Lung (tissue), 12 donors: Measurements from ENCODE around the gene SLCO2A1. TPM values are rescaled to one million over a fixed set of nuclear protein-coding genes. Genes with fewer than 3 reads are reported as not detected.

ENCODE experiments used
- ATAC-seq: fragments of 200-7000 bp; cut with Tn5 transposase; one replicate; pipeline ENCODE4 v1.9.1; 2020; ENCODE audit warnings: moderate number of reproducible peaks; ENCODE audit not compliant: insufficient read depth, low FRiP score
- DNase-seq, 3 donors: peaks; one replicate each; pipeline ENCODE4 v3.0.0-alpha.2; 2013 to 2017
- H3K27ac ChIP-seq, 2 donors: one replicate each; pipeline ENCODE4 v1.5.1; 2013; ENCODE audit warnings: mild to moderate bottlenecking in 2 of 2, moderate library complexity in 2 of 2, control low read depth in 1 of 2, inconsistent platforms in 1 of 2, low read depth in 1 of 2, low read length in 1 of 2
- H3K27me3 ChIP-seq, 3 donors: one replicate each; pipeline ENCODE4 v1.5.1; 2013; ENCODE audit warnings: low read length in 2 of 3; ENCODE audit not compliant: control insufficient read depth in 3 of 3, insufficient read depth in 3 of 3
- H3K36me3 ChIP-seq, 4 donors: one replicate each; pipeline ENCODE4 v1.5.1; 2013; ENCODE audit warnings: low read length in 4 of 4, mild to moderate bottlenecking in 1 of 4, moderate library complexity in 1 of 4; ENCODE audit not compliant: control insufficient read depth in 4 of 4, insufficient read depth in 4 of 4
- H3K4me1 ChIP-seq, 5 donors: one replicate each; pipeline ENCODE4 v1.5.1; 2013; ENCODE audit warnings: low read length in 5 of 5, mild to moderate bottlenecking in 2 of 5, moderate library complexity in 1 of 5; ENCODE audit not compliant: control insufficient read depth in 5 of 5, insufficient read depth in 5 of 5
- H3K4me3 ChIP-seq: one replicate; pipeline ENCODE4 v1.5.1; 2013; ENCODE audit warnings: mild to moderate bottlenecking, control low read depth, moderate library complexity
- H3K9ac ChIP-seq, 2 donors: one replicate each; pipeline ENCODE4 v1.5.1; 2013; ENCODE audit warnings: low read length in 2 of 2, control low read depth in 1 of 2; ENCODE audit not compliant: insufficient read depth in 1 of 2
- H3K9me3 ChIP-seq, 4 donors: one replicate each; pipeline ENCODE4 v1.5.1; 2013; ENCODE audit warnings: low read length in 3 of 4, mild to moderate bottlenecking in 1 of 4, moderate library complexity in 1 of 4; ENCODE audit not compliant: control insufficient read depth in 4 of 4, insufficient read depth in 3 of 4
- CTCF ChIP-seq: IDR thresholded peaks from 2 replicates; pipeline ENCODE4 v1.5.1; 2012; ENCODE audit warnings: mild to moderate bottlenecking; ENCODE audit errors: control extremely low read depth, extremely low read depth
- WGBS, 2 donors: extraction: QIAGEN DNeasy Blood & Tissue Kit; methylation state at CpG; one replicate each; pipeline ENCODE4 v1.1.7; 2013; 5-methylcytosine and 5-hydroxymethylcytosine counted together
- polyA plus RNA-seq, 2 donors: library from polyadenylated mRNA; stranded (reverse); fragments of 200-250 nt; gene quantifications; one replicate each; pipeline ENCODE4 v1.2.1, GENCODE V29; 2013
- total RNA-seq, 2 donors: library from RNA; depleted of rRNA in 1 of 2; stranded (reverse); fragments of >200 nt in 1 of 2; gene quantifications; one replicate each; pipeline ENCODE4 v1.2.1, GENCODE V29; 2014 to 2021
- donor health status: control.
- donor health status: control.
- donor health status: Bipolar disorder and iron deficiency.
- donor health status: healthy.
- donor health status: DM: yes; HTN: yes; CAD: no.

The SLCO2A1 gene
- total and polyA plus RNA-seq, 4 donors = 27.2 to 131 (median 42.7) TPM

GRCh38 chr3:133996996-133997395, 32.7 kb downstream of the SLCO2A1 start:
- no peaks in the 10 kb centered on the region for H3K9me3 ChIP-seq
- no peak overlapping the region for H3K4me3 ChIP-seq
- ATAC-seq (no peak), DNase-seq (no peak)
- H3K27ac ChIP-seq = no peak overlapping the region
- TF ChIP-seq CTCF = no peak
- H3K27me3 ChIP-seq = no peaks in the 10 kb centered on the region
- H3K9ac ChIP-seq = no peak overlapping the region
- peaks cover 0 to 21% (median 0%) of the 10 kb centered on the region in 5 donors for H3K4me1 ChIP-seq
- H3K36me3 ChIP-seq = no peaks in the 10 kb centered on the region
- 94 to 97% methylated on average over 5 of the region's 5 CpGs for WGBS, 2 donors

GRCh38 chr3:133996251-133996661, 33.5 kb downstream of the SLCO2A1 start:
- peaks cover 0 to 23% (median 0%) of the 10 kb centered on the region in 5 donors for H3K4me1 ChIP-seq
- H3K9ac ChIP-seq = no peak overlapping the region
- no peak for TF ChIP-seq CTCF
- peak; percentile 33 to 58 (median 38) for DNase-seq
- no peak for ATAC-seq
- WGBS, 2 donors = 81 to 82% methylated on average over 12 of the region's 12 CpGs
- no peaks in the 10 kb centered on the region for H3K36me3 ChIP-seq
- H3K27ac ChIP-seq = no peak overlapping the region
- H3K27me3 ChIP-seq = no peaks in the 10 kb centered on the region
- no peaks in the 10 kb centered on the region for H3K9me3 ChIP-seq
- no peak overlapping the region for H3K4me3 ChIP-seq

GRCh38 chr3:133995264-133995663, 34.5 kb downstream of the SLCO2A1 start:
- H3K27me3 ChIP-seq = no peaks in the 10 kb centered on the region
- WGBS, 2 donors = 90 to 93% methylated on average over 2 of the region's 2 CpGs
- H3K27ac ChIP-seq = no peak overlapping the region
- H3K9ac ChIP-seq = no peak overlapping the region
- H3K4me3 ChIP-seq = no peak overlapping the region
- peaks cover 0 to 27% (median 0%) of the 10 kb centered on the region in 5 donors for H3K4me1 ChIP-seq
- no peak for TF ChIP-seq CTCF
- no peaks in the 10 kb centered on the region for H3K36me3 ChIP-seq
- ATAC-seq (no peak), DNase-seq (no peak)
- no peaks in the 10 kb centered on the region for H3K9me3 ChIP-seq
